GM12878 (cell line): ENCODE measurements around the gene RRP15. TPM values are rescaled to one million over a fixed set of nuclear protein-coding genes. Genes with fewer than 3 reads are reported as not detected.

ENCODE experiments used
- ATAC-seq: fragments of 200-7000 bp; cut with Tn5 transposase; 3 replicates; pipeline ENCODE4 v1.9.1; 2020; ENCODE audit warnings: mild to moderate bottlenecking, moderate library complexity
- BruUV-seq: library from RNA; stranded (reverse); fragments of 400-500 nt; replicated peaks from 2 replicates; lab custom pipeline; 2021; lab: Mats Ljungman, UMichigan
- CTCF ChIA-PET: fragments of 300-600 bp; sonication (Branson Sonifier 250); formaldehyde crosslinking; extraction: SDS; loops from one replicate; lab custom pipeline; 2021; ENCODE audit warnings: inconsistent platforms; lab: Yijun Ruan, JAX
- POLR2A ChIA-PET: fragments of 350-600 bp; formaldehyde crosslinking; extraction: SDS; loops from one replicate; lab custom pipeline; 2021; ENCODE audit warnings: inconsistent platforms; lab: Charles Lee
- RAD21 ChIA-PET: fragments of 300-600 bp; sonication (Branson Sonifier 250); formaldehyde crosslinking; loops from one replicate; lab custom pipeline; 2023; ENCODE audit warnings: antibody characterized with exemption; ENCODE audit not compliant: unreplicated experiment; lab: Charles Lee
- SMC1A ChIA-PET: fragments of 300-600 bp; sonication (Branson Sonifier 250); formaldehyde crosslinking; loops from one replicate; lab custom pipeline; 2023; ENCODE audit not compliant: unreplicated experiment, uncharacterized antibody; lab: Charles Lee
- DNase-seq: peaks from one replicate; pipeline ENCODE4 v3.0.0-alpha.2; 2011; ENCODE audit warnings: low read depth, low spot score
- FAIRE-seq: peaks from 3 replicates; lab custom pipeline; 2011; peaks lifted over from hg19 to GRCh38; lab: Jason Lieb, UNC
- H2AFZ ChIP-seq: 2 replicates; pipeline ENCODE4 v1.6.0; 2011; ENCODE audit warnings: low read depth, low read length, control low read depth; ENCODE audit not compliant: control insufficient read depth
- H3K27ac ChIP-seq: 2 replicates; pipeline ENCODE4 v1.5.1; 2011; ENCODE audit warnings: control low read depth; ENCODE audit not compliant: control insufficient read depth, insufficient read depth
- H3K27me3 ChIP-seq, 2 experiments: replicated peaks in 1 of 2; 2 replicates each; pipeline versions ENCODE4 v1.6.0 to v1.6.1; 2011; ENCODE audit warnings: low read length in 1 of 2; ENCODE audit not compliant: control insufficient read depth in 2 of 2, insufficient read depth in 2 of 2
- H3K36me3 ChIP-seq, 2 experiments: 2 replicates each; pipeline ENCODE4 v1.5.1; 2011; ENCODE audit warnings: low read length in 1 of 2; ENCODE audit not compliant: control insufficient read depth in 2 of 2, insufficient read depth in 2 of 2
- H3K4me1 ChIP-seq: 2 replicates; pipeline ENCODE4 v1.6.1; 2011; ENCODE audit warnings: mild to moderate bottlenecking, low read length, moderate library complexity, mixed read lengths; ENCODE audit not compliant: control insufficient read depth, insufficient read depth
- H3K4me2 ChIP-seq: 2 replicates; pipeline ENCODE4 v1.6.0; 2011; ENCODE audit warnings: control low read depth; ENCODE audit not compliant: control insufficient read depth, insufficient read depth
- H3K4me3 ChIP-seq: fragments of 200-600 bp; sonication (generic); 2 replicates; pipeline ENCODE4 v1.5.1; 2016
- H3K79me2 ChIP-seq: 2 replicates; pipeline ENCODE4 v1.6.0; 2011; ENCODE audit warnings: low read length; ENCODE audit not compliant: control insufficient read depth, insufficient read depth
- H3K9ac ChIP-seq: 2 replicates; pipeline ENCODE4 v1.8.0; 2011; ENCODE audit warnings: low read length, control low read depth, mixed read lengths; ENCODE audit not compliant: control insufficient read depth, insufficient read depth
- H3K9me3 ChIP-seq: replicated peaks from 3 replicates; pipeline ENCODE4 v1.5.1; 2011; ENCODE audit warnings: mild to moderate bottlenecking, low read length; ENCODE audit not compliant: control insufficient read depth, insufficient read depth
- H4K20me1 ChIP-seq: 2 replicates; pipeline ENCODE4 v1.6.0; 2011; ENCODE audit not compliant: control insufficient read depth, insufficient read depth
- CTCF ChIP-seq, 3 experiments: IDR thresholded peaks in 2 of 3; conservative IDR thresholded peaks in 1 of 3; 2 replicates each; pipeline ENCODE4 v1.5.1; 2011; ENCODE audit warnings: low read depth in 3 of 3, low read length in 3 of 3, mild to moderate bottlenecking in 3 of 3, control low read depth in 2 of 3, moderate library complexity in 2 of 3, inconsistent platforms in 1 of 3, mixed read lengths in 1 of 3; ENCODE audit not compliant: control insufficient read depth in 2 of 3, insufficient read depth in 1 of 3; ENCODE audit errors: extremely low read depth in 1 of 3
- HSF1 ChIP-seq: fragments of 150-350 bp; IDR thresholded peaks from 2 replicates; pipeline ENCODE4 v1.6.1; 2014; ENCODE audit warnings: mild to moderate bottlenecking, low read depth, low read length
- NBN ChIP-seq: fragments of 450-650 bp; IDR thresholded peaks from 2 replicates; pipeline ENCODE4 v1.6.1; 2016
- NFXL1 ChIP-seq: fragments of 450-650 bp; IDR thresholded peaks from 2 replicates; pipeline ENCODE4 v1.6.1; 2017; ENCODE audit warnings: antibody characterized with exemption, mild to moderate bottlenecking, borderline replicate concordance
- SP1 ChIP-seq: IDR thresholded peaks from one replicate; pipeline ENCODE4 v1.6.1; 2011; ENCODE audit warnings: low read depth, low read length
- TBL1XR1 ChIP-seq: IDR thresholded peaks from 2 replicates; pipeline ENCODE4 v1.6.1; 2012; ENCODE audit warnings: low read depth, low read length, improper control_type of control experiment
- ZNF622 ChIP-seq: fragments of 450-650 bp; IDR thresholded peaks from 2 replicates; pipeline ENCODE4 v1.6.1; 2017; ENCODE audit warnings: mild to moderate bottlenecking, inconsistent platforms
- WGBS: methylation state at CpG from one replicate; pipeline ENCODE4 v1.1.6; 2016; ENCODE audit warnings: low lambda C conversion rate; ENCODE audit not compliant: insufficient replicate concordance, insufficient coverage; ENCODE audit errors: missing lambda C conversion rate; 5-methylcytosine and 5-hydroxymethylcytosine counted together
- in situ Hi-C: fragments of 300-500 bp; cut with MboI; formaldehyde crosslinking; loops from 9 replicates; pipeline ENCODE4 v1.14.3; 2018; ENCODE audit warnings: mixed read lengths
- intact Hi-C: fragments of 100-400 bp; cut with micrococcal nuclease; formaldehyde crosslinking; loops from one replicate; pipeline ENCODE4 v1.14.2; 2022; ENCODE audit not compliant: unreplicated experiment
- polyA plus RNA-seq, 11 experiments: library from polyadenylated mRNA; depleted of rRNA in 4 of 11; unstranded in 6 of 11; stranded (reverse) in 5 of 11; fragments of >200 nt; fragmentation: Nextera tagmentation in 4 of 11; fragmentation: Illumina TruSeq in 1 of 11; extraction: Ambion mirVana in 4 of 11; extraction: Trizol in 1 of 11; gene quantifications; 1 replicate in 1 of 11; 2 replicates in 10 of 11; pipeline versions ENCODE4 v1.2.1 to v1.2.3, GENCODE V29; 2011 to 2016; ENCODE audit warnings: inconsistent platforms in 2 of 11, missing spikeins in 2 of 11, low read depth in 1 of 11
- total RNA-seq, 4 experiments: library from RNA; depleted of rRNA in 3 of 4; stranded (reverse); fragments of >200 nt in 3 of 4; fragmentation: Illumina TruSeq in 1 of 4; extraction: Trizol in 1 of 4; gene quantifications; 2 replicates each; pipeline versions ENCODE4 v1.2.1 to v1.2.3, GENCODE V29; 2013 to 2021

The RRP15 gene
- total and polyA plus RNA-seq, 10 of the 15 experiments (the other 5 are each of a cell fraction or from before 2014, with no cell fraction given) = 5.6 to 37.8 (median 19.1) TPM

- in situ Hi-C loops = no loop called here
- ATAC-seq = no peak
- H3K4me3 ChIP-seq = no peak overlapping the region
- POLR2A ChIA-PET = no interaction called here
- no peaks in the 10 kb centered on the region for H3K36me3 ChIP-seq
- H3K9ac ChIP-seq = no peak overlapping the region
- WGBS = 44% methylated on average over 2 of the region's 2 CpGs
- SMC1A ChIA-PET = no interaction called here
- BruUV-seq = no TSS peak
- H3K4me1 ChIP-seq = no peaks in the 10 kb centered on the region
- no peak overlapping the region for H3K4me2 ChIP-seq
- intact Hi-C loops = no loop called here
- no peak overlapping the region for H2AFZ ChIP-seq
- H3K9me3 ChIP-seq = no peaks in the 10 kb centered on the region
- H4K20me1 ChIP-seq = no peaks in the 10 kb centered on the region
- RAD21 ChIA-PET = no interaction called here
- no peak for FAIRE-seq
- no peak for DNase-seq
- no peak overlapping the region for H3K27ac ChIP-seq
- CTCF ChIA-PET = no interaction called here
- no peak for TF ChIP-seq HSF1
- no peak for TF ChIP-seq NFXL1
- TF ChIP-seq TBL1XR1 = no peak
- no peak for TF ChIP-seq ZNF622
- no peak for TF ChIP-seq CTCF (IDR thresholded peaks at IDR 0.05 in 2 of 3, conservative IDR thresholded peaks at IDR 0.05 in 1 of 3; ENCODE audit: control insufficient read depth in 2 of 3, extremely low read depth in 1 of 3, insufficient read depth in 1 of 3, low read depth in 3 of 3, low read length in 3 of 3)
- no peak for TF ChIP-seq SP1
- no peak for TF ChIP-seq NBN
- H3K27me3 ChIP-seq = no peaks in the 10 kb centered on the region; a peak in 1 of 4 replicates
- H3K79me2 ChIP-seq = no peaks in the 10 kb centered on the region
Measured at GRCh38 chr1:218266356-218266755, 18.7 kb upstream of the RRP15 start.
